ENCODE measurements around the gene SHC2. TPM values are rescaled to one million over a fixed set of nuclear protein-coding genes. Genes with fewer than 3 reads are reported as not detected.

SHC2 gene
- total RNA-seq, 1 donor from 2014 or later: 35.4 TPM

DNA sequence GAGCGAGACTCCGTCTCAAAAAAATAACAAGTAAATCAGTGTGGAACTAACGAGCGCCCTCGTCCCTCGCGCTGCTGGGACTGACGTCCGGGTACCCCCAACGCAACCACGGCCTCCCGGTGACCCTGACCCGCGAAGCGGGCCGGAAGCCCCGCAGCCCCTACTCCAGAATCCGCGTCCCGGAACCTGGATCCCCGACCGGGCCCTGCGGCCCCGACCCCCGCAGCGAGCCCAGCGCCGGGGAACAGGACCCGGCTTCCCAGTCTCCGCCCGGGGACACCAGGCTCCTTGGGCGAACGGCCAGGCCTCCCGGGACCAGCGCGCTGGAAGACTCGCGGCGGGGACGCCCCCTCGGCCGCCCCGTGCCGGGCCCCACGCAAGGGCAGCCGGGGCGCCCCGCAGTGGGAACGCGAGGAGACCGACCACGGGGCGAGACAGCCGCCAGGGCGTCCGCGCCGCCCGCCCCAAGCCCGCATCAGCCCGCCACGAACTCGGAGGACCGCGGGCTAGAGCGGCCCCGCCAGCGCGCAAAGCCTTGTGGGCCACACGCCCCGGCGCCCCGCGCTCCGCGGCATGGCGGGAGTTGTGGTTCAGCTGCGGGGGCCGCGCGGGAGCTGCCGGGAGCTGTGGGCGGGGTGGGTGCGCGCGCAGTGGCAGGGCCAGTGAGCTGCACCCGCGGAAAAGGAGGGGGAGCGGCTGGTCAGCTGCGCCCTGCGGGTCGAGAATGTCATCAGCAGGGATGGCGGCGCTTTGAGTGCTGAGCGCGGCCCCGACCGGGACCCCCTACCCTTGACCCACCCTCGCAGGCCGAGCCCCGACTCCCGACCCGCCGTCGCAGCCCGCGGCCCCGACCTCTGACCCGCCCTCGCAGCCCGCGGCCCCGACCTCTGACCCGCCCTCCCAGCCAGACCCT, 27.9 kb upstream of the SHC2 start:
- Mint-ChIP-seq H3K27ac (peak overlapping the region; percentile 84), H3K36me3 (no peaks in the 10 kb centered on the region), H3K27me3 (peaks cover 22% of the 10 kb centered on the region), H3K9me3 (no peaks in the 10 kb centered on the region), H3K4me1 (ENCODE audit: unreplicated experiment) (peaks cover 6% of the 10 kb centered on the region), H3K4me3 (peak overlapping the region; percentile 85)
- TF ChIP-seq, protein P1, sequence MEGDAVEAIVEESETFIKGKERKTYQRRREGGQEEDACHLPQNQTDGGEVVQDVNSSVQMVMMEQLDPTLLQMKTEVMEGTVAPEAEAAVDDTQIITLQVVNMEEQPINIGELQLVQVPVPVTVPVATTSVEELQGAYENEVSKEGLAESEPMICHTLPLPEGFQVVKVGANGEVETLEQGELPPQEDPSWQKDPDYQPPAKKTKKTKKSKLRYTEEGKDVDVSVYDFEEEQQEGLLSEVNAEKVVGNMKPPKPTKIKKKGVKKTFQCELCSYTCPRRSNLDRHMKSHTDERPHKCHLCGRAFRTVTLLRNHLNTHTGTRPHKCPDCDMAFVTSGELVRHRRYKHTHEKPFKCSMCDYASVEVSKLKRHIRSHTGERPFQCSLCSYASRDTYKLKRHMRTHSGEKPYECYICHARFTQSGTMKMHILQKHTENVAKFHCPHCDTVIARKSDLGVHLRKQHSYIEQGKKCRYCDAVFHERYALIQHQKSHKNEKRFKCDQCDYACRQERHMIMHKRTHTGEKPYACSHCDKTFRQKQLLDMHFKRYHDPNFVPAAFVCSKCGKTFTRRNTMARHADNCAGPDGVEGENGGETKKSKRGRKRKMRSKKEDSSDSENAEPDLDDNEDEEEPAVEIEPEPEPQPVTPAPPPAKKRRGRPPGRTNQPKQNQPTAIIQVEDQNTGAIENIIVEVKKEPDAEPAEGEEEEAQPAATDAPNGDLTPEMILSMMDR (conservative IDR thresholded peaks at IDR 0.05): peak; percentile 18
- DNase-seq (ENCODE audit: extremely low spot score, unreplicated experiment): peak; percentile 97

DNA sequence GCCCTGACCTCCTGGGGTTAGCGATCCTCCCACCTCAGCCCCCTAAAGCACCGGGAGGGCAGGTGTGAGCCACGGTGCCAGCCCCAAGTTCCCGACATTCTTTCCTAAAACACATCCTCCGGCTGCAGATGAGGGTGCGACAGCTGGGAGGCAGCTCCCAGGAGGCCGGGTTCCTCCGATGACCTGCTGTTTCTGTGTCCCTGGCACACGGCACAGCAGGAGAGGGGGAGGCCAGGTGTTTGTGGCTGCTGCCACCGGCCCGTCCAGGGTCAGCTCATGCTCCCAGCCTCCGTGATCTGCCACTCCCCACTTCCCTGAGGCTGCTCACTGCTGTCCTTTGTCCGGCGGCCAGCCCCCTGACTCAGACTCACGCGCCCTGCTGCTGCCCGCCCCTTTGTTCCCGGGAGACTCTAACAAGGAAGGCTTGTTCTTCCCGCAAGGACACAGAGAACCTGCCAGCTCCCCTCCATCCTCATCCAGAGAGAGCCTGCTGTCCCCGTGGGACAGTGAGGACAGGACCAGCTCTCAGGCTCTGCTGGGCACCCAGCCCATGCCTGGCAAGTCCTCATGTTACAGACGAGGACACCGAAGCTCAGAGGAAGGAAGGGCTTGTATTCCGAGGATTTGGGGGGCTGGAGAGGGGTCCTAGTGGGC, 24.9 kb upstream of the SHC2 start:
- no peaks in the 10 kb centered on the region for H3K9me3 Mint-ChIP-seq
- H3K27me3 Mint-ChIP-seq: peaks cover 27% of the 10 kb centered on the region
- H3K4me1 Mint-ChIP-seq (ENCODE audit: unreplicated experiment): peaks cover 6% of the 10 kb centered on the region
- TF ChIP-seq, protein P1 (conservative IDR thresholded peaks at IDR 0.05): no peak
- H3K4me3 Mint-ChIP-seq: peak overlapping the region; percentile 59
- DNase-seq (ENCODE audit: extremely low spot score, unreplicated experiment): no peak
- peak overlapping the region; percentile 80 for H3K27ac Mint-ChIP-seq
- no peaks in the 10 kb centered on the region for H3K36me3 Mint-ChIP-seq

DNA sequence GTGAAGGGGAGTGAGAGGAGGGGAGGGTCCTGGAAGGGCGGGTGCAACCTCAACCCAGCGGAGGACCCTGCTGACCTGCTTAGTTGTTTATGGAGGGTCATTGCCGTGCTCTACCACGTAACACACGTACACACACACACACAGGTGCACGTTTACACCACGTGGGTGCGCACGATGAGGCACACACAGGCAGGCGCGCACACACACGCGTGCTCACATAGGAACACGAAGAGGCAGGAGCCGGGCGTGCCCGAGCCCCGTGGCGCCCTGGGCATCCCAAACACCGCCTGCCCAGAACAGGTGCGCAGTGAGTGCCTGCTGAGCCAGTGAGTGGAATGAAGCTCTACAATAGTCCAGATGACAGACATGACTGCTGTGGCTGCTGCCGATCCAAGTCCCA, 24.2 kb upstream of the SHC2 start:
- H3K4me1 Mint-ChIP-seq (ENCODE audit: unreplicated experiment): peaks cover 9% of the 10 kb centered on the region
- TF ChIP-seq, protein P1 (conservative IDR thresholded peaks at IDR 0.05): no peak

DNA sequence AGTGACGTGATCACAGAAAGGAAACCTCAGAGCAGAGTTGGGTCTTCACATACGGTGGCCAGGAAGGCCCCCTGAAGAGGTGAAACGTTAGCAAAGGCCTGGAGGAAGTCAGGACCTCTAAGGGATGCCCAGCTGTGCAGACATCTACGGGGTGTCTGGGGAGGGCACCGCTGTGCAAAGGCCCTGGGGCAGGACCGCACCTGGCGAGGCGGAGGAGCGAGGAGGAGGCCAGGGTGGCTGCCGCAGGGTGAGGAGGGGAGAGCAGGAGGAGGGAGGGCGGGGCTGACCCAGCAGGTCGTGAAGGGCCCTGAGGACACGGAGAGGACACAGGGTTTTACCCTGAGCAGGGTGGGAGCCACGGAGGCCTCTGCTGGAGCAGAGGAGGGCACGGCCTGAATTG, 23.7 kb upstream of the SHC2 start:
- H3K27me3 Mint-ChIP-seq: peaks cover 37% of the 10 kb centered on the region
- no peaks in the 10 kb centered on the region for H3K36me3 Mint-ChIP-seq
- TF ChIP-seq, protein P1 (conservative IDR thresholded peaks at IDR 0.05): no peak
- no peak overlapping the region for H3K27ac Mint-ChIP-seq
- H3K4me1 Mint-ChIP-seq (ENCODE audit: unreplicated experiment): peaks cover 13% of the 10 kb centered on the region
- DNase-seq (ENCODE audit: extremely low spot score, unreplicated experiment): no peak
- no peak overlapping the region for H3K4me3 Mint-ChIP-seq
- peaks cover 7% of the 10 kb centered on the region for H3K9me3 Mint-ChIP-seq

More for the DNA sequence above, 24.2 kb upstream of the SHC2 start:
- H3K36me3 Mint-ChIP-seq: no peaks in the 10 kb centered on the region
- H3K27me3 Mint-ChIP-seq: peaks cover 32% of the 10 kb centered on the region
- H3K27ac Mint-ChIP-seq: no peak overlapping the region
- peaks cover 4% of the 10 kb centered on the region for H3K9me3 Mint-ChIP-seq
- H3K4me3 Mint-ChIP-seq: no peak overlapping the region
- DNase-seq (ENCODE audit: extremely low spot score, unreplicated experiment): no peak

DNA sequence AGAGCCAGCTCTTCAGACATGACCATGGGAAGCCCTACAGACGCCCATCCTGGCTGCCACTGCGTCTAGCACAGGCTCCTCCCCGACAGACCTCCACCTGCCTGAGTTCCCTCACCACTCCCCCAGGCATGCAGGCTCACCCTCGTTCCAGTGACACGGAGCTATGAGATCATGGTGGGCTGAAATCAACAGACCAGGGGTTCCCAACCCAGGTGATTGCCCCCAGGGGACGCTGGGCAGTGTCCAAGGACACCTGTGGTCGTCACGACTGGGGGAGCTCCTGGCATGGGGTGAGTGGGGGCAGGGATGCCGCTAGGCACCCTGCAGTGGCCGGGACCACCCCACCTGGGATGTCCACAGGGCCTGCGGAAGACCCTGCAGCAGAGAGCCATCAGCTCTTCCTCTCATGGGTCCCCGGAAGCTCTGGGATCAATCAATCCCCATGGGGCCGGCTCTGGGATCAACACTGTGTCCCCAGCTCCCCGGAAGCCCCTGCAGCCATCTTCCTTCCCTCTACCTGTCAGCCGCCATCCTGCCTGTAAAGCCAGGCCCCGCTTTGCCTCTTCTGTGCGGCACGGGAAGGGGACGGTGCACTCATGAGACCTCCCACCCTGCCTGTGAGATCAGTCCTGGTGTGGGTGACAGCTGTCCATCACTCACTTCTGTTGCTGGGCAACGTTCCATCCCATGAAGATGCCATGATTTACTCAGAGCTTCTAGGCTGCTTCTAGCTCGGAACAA, 22.7 kb upstream of the SHC2 start:
- no peak for DNase-seq (ENCODE audit: extremely low spot score, unreplicated experiment)
- H3K9me3 Mint-ChIP-seq: peaks cover 7% of the 10 kb centered on the region
- no peaks in the 10 kb centered on the region for H3K36me3 Mint-ChIP-seq
- H3K4me3 Mint-ChIP-seq: no peak overlapping the region
- peaks cover 37% of the 10 kb centered on the region for H3K27me3 Mint-ChIP-seq
- peaks cover 13% of the 10 kb centered on the region for H3K4me1 Mint-ChIP-seq (ENCODE audit: unreplicated experiment)
- no peak overlapping the region for H3K27ac Mint-ChIP-seq
- TF ChIP-seq, protein P1 (conservative IDR thresholded peaks at IDR 0.05): no peak

Data from type B pancreatic cell (in vitro differentiated cells).